ENCODE data around the gene ESYT2. TPM values are rescaled to one million over a fixed set of nuclear protein-coding genes. Genes with fewer than 3 reads are reported as not detected.

ESYT2 gene
- total and polyA plus RNA-seq, 4 donors = 30.6 to 172 (median 108) TPM

- Histone ChIP-seq H3K36me3 (ENCODE audit: control insufficient read depth in 1 of 2, insufficient read depth in 2 of 2, low read length in 1 of 2) (no peaks in the 10 kb centered on the region), H3K27me3 (ENCODE audit: control insufficient read depth in 1 of 2, insufficient read depth in 2 of 2, low read length in 1 of 2) (no peaks in the 10 kb centered on the region), H3K4me1 (ENCODE audit: control insufficient read depth in 1 of 2, insufficient read depth in 2 of 2, low read length in 2 of 2) (no peaks in the 10 kb centered on the region), H3K27ac (ENCODE audit: low read depth in 1 of 2, low read length in 2 of 2) (no peak overlapping the region), H3K9me3 (ENCODE audit: control insufficient read depth, low read length) (no peaks in the 10 kb centered on the region), H3K4me3 (ENCODE audit: low read length in 2 of 2) (no peak overlapping the region)
- 81 to 86% methylated on average over 2 of the region's 2 CpGs for WGBS, 2 donors
- ATAC-seq (ENCODE audit: low FRiP score) = no peak
- DNase-seq = no peak
- intact Hi-C loops (cut with DNase I) = no loop called here
These were observed 145.8 kb downstream of the ESYT2 start for GRCh38 chr7:158683541-158683940.

GRCh38 chr7:158682456-158682855 is 146.9 kb downstream of the ESYT2 start:
- Histone ChIP-seq H3K4me3 (ENCODE audit: low read length in 2 of 2) (no peak overlapping the region), H3K27ac (ENCODE audit: low read depth in 1 of 2, low read length in 2 of 2) (no peak overlapping the region), H3K36me3 (ENCODE audit: control insufficient read depth in 1 of 2, insufficient read depth in 2 of 2, low read length in 1 of 2) (no peaks in the 10 kb centered on the region), H3K27me3 (ENCODE audit: control insufficient read depth in 1 of 2, insufficient read depth in 2 of 2, low read length in 1 of 2) (no peaks in the 10 kb centered on the region), H3K9me3 (ENCODE audit: control insufficient read depth, low read length) (no peaks in the 10 kb centered on the region), H3K4me1 (ENCODE audit: control insufficient read depth in 1 of 2, insufficient read depth in 2 of 2, low read length in 2 of 2) (no peaks in the 10 kb centered on the region)
- intact Hi-C loops (cut with DNase I) = no loop called here
- DNase-seq (no peak), ATAC-seq (ENCODE audit: low FRiP score) (no peak)

Other genes with a start within 250 kb of the ESYT2 start
- 1 to 10 TPM; 1.4 to 3.3 TPM for gene PTPRN2, start 241.7 kb downstream of the ESYT2 start, total RNA-seq
- gene PTPRN2, start 241.7 kb downstream of the ESYT2 start, polyA plus RNA-seq = 1 to 10 TPM in 1 of 2 donors, under 1 TPM in 1; 0.67 to 1.4 TPM
- 1 to 10 TPM; 6.6 to 9.2 TPM for gene NCAPG2, start 124.7 kb downstream of the ESYT2 start, total RNA-seq
- gene NCAPG2, start 124.7 kb downstream of the ESYT2 start, polyA plus RNA-seq = 1 to 10 TPM; 2.9 to 4.3 TPM
- gene DYNC2I1, start 27.0 kb upstream of the ESYT2 start, total RNA-seq = 10 to 100 TPM; 24.7 to 36.5 TPM
- 10 to 100 TPM; 17.1 to 19.5 TPM for gene DYNC2I1, start 27.0 kb upstream of the ESYT2 start, polyA plus RNA-seq

Measured in aorta (tissue), 5 donors.